GM12874 (cell line): ENCODE data around the gene LGALS9.

Experiments
- CTCF ChIP-seq: IDR thresholded peaks from 2 replicates; pipeline ENCODE4 v1.5.1; 2011; ENCODE audit warnings: low read depth, mild to moderate bottlenecking, control low read depth, low read length, moderate library complexity; ENCODE audit not compliant: insufficient read depth

The LGALS9 gene

GRCh38 chr17:27677191-27677590, 46.2 kb downstream of the LGALS9 start:
- no peak for TF ChIP-seq CTCF

- no peak for TF ChIP-seq CTCF
Measured at GRCh38 chr17:27690882-27691281, 59.9 kb downstream of the LGALS9 start.
